RWPE1 (cell line): ENCODE measurements around the gene SAMHD1.

Experiments used
- CTCF ChIA-PET: fragments of 350-600 bp; sonication (Branson Sonifier 250); formaldehyde crosslinking; extraction: SDS; loops from one replicate; lab custom pipeline; 2021; lab: Yijun Ruan, JAX
- POLR2A ChIA-PET: fragments of 400-600 bp; formaldehyde crosslinking; extraction: SDS; loops from one replicate; lab custom pipeline; 2020; ENCODE audit warnings: antibody characterized with exemption; ENCODE audit not compliant: low non-redundant PET; lab: Yijun Ruan, JAX
- DNase-seq: peaks from one replicate; pipeline ENCODE4 v3.0.0; 2012; ENCODE audit warnings: low spot score
- H3K27ac ChIP-seq: fragments of 450-650 bp; 2 replicates; pipeline ENCODE4 v1.5.1; 2017
- CTCF ChIP-seq: fragments of 450-650 bp; conservative IDR thresholded peaks from 2 replicates; pipeline ENCODE4 v1.5.1; 2017; ENCODE audit warnings: low read depth, mild to moderate bottlenecking

The SAMHD1 gene

GRCh38 chr20:36885356-36885755 is 66.2 kb downstream of the SAMHD1 start:
- TF ChIP-seq CTCF = no peak
- CTCF ChIA-PET = interaction anchor here (0.6 kb wide), 3 partner anchors 18 to 172 kb away, joined by 3 to 6 read pairs (median 3); no protein-coding TSS in a partner anchor
- H3K27ac ChIP-seq = no peak overlapping the region
- POLR2A ChIA-PET = no interaction called here
- no peak for DNase-seq

GRCh38 chr20:36883977-36884535 is 67.5 kb downstream of the SAMHD1 start:
- POLR2A ChIA-PET = interaction anchor here (0.6 kb wide), 1 partner anchor 273 kb away, joined by 4 read pairs; no protein-coding TSS in a partner anchor
- TF ChIP-seq CTCF = no peak
- H3K27ac ChIP-seq = no peak overlapping the region
- DNase-seq = no peak
- CTCF ChIA-PET = interaction anchor here (0.6 to 0.9 kb wide), 3 partner anchors 9 to 422 kb away, joined by 3 to 4 read pairs (median 3); no protein-coding TSS in a partner anchor

GRCh38 chr20:36881888-36882287 is 69.6 kb downstream of the SAMHD1 start:
- DNase-seq = peak; percentile 90
- ChIA-PET CTCF (interaction anchor here (0.5 to 1.6 kb wide), 4 partner anchors 12 to 276 kb away, joined by 3 to 5 read pairs (median 3); partner anchors contain the start of gene RAB5IF), POLR2A (no interaction called here)
- no peak overlapping the region for H3K27ac ChIP-seq
- TF ChIP-seq CTCF = no peak

GRCh38 chr20:36881331-36881730 is 70.2 kb downstream of the SAMHD1 start:
- POLR2A ChIA-PET = no interaction called here

GRCh38 chr20:36880741-36881250 is 70.7 kb downstream of the SAMHD1 start:
- CTCF ChIA-PET = interaction anchor here (0.6 to 0.7 kb wide), 2 partner anchors 34 to 41 kb away, joined by 3 to 5 read pairs; no protein-coding TSS in a partner anchor
- no peak overlapping the region for H3K27ac ChIP-seq
- TF ChIP-seq CTCF = no peak
- no peak for DNase-seq
- POLR2A ChIA-PET = no interaction called here

More at GRCh38 chr20:36881331-36881730, 70.2 kb downstream of the SAMHD1 start:
- no peak overlapping the region for H3K27ac ChIP-seq
- CTCF ChIA-PET = interaction anchor here (0.5 to 0.6 kb wide), 3 partner anchors 42 to 276 kb away, joined by 3 to 5 read pairs (median 3); partner anchors contain the start of gene RAB5IF
- no peak for DNase-seq
- TF ChIP-seq CTCF = no peak

- DNase-seq = no peak
- POLR2A ChIA-PET = no interaction called here
- no peak overlapping the region for H3K27ac ChIP-seq
- CTCF ChIA-PET = interaction anchor here (0.5 to 0.6 kb wide), 2 partner anchors 26 to 44 kb away, joined by 3 to 4 read pairs; no protein-coding TSS in a partner anchor
- TF ChIP-seq CTCF = no peak
These were observed 72.6 kb downstream of the SAMHD1 start for GRCh38 chr20:36878941-36879340.
